T47D (cell line): ENCODE measurements around the gene LGR6.
"Not testable (repeated sequence)": the region's sequence is repeated elsewhere in the genome, so short reads cannot be mapped to it uniquely, and the experiment has no call there.

ENCODE experiments used
- DNase-seq, 2 experiments: peaks; one replicate each; pipeline versions ENCODE4 v3.0.0 to v3.0.0-alpha.2; 2011 to 2012; ENCODE audit warnings: low read depth in 1 of 2, low spot score in 1 of 2
- JUND ChIP-seq: IDR thresholded peaks from 2 replicates; pipeline ENCODE4 v1.6.1; 2012; ENCODE audit warnings: low read depth
- in situ Hi-C: cut with HindIII; loops from 2 replicates; pipeline ENCODE4 v1.10.0; 2016; ENCODE audit warnings: low sequenced_read_pairs, low pct_unique_long_range_greater_than_20kb

LGR6 gene

GRCh38 chr1:202189001-202189790 is 4.4 kb upstream of the LGR6 start:
- in situ Hi-C loops, result no loop called here
- TF ChIP-seq JUND, result no peak
- peak; percentile 76 to 79 for DNase-seq

- DNase-seq, result peak in 1 of 2 experiments; percentile 68
- in situ Hi-C loops, result no loop called here
- no peak for TF ChIP-seq JUND
Measured at GRCh38 chr1:202189918-202190715, 3.5 kb upstream of the LGR6 start.

GRCh38 chr1:202191391-202191790 is 2.2 kb upstream of the LGR6 start:
- DNase-seq, in situ Hi-C loops: not testable (repeated sequence)

GRCh38 chr1:202192770-202193613 is 607 bp upstream of the LGR6 start:
- in situ Hi-C loops, result no loop called here
- TF ChIP-seq JUND, result no peak
- peak; percentile 51 to 65 for DNase-seq

- no peak for DNase-seq
- in situ Hi-C loops, result no loop called here
- no peak for TF ChIP-seq JUND
Measured at GRCh38 chr1:202194328-202194648, 689 bp downstream of the LGR6 start.

GRCh38 chr1:202197653-202198365 is 4.2 kb downstream of the LGR6 start:
- in situ Hi-C loops, result no loop called here
- TF ChIP-seq JUND, result no peak
- DNase-seq, result no peak

GRCh38 chr1:202198366-202198724 is 4.7 kb downstream of the LGR6 start:
- TF ChIP-seq JUND, result no peak
- in situ Hi-C loops, result no loop called here
- no peak for DNase-seq

- no peak for TF ChIP-seq JUND
- in situ Hi-C loops, result no loop called here
- no peak for DNase-seq
Measured at GRCh38 chr1:202199040-202199889, 5.7 kb downstream of the LGR6 start.

- DNase-seq, result no peak
- in situ Hi-C loops, result no loop called here
- no peak for TF ChIP-seq JUND
Measured at GRCh38 chr1:202200112-202200548, 6.5 kb downstream of the LGR6 start.

GRCh38 chr1:202200669-202201068 is 7.1 kb downstream of the LGR6 start:
- no peak for DNase-seq
- TF ChIP-seq JUND, result no peak
- in situ Hi-C loops, result no loop called here

- TF ChIP-seq JUND, result no peak
- DNase-seq, result no peak
- in situ Hi-C loops, result no loop called here
Measured at GRCh38 chr1:202201266-202201665, 7.7 kb downstream of the LGR6 start.

- no peak for TF ChIP-seq JUND
- in situ Hi-C loops, result no loop called here
- DNase-seq, result no peak
Measured at GRCh38 chr1:202201971-202202370, 8.4 kb downstream of the LGR6 start.
